Stimulated activated CD4-positive, alpha-beta T cell treated with anti-CD3 and anti-CD28 coated beads, Interleukin-1b, Interleukin-23, amount 100 ng/mL, for 4 hours (primary cell): ENCODE results near the gene FAM81A.
"Not testable (repeated sequence)": the region's sequence is repeated elsewhere in the genome, so short reads cannot be mapped to it uniquely, and the experiment has no call there.

Experiments
- DNase-seq, 2 donors: peaks; one replicate each; pipeline ENCODE4 v3.0.0-alpha.2; 2020; ENCODE audit warnings: low read depth in 2 of 2

FAM81A gene

DNA sequence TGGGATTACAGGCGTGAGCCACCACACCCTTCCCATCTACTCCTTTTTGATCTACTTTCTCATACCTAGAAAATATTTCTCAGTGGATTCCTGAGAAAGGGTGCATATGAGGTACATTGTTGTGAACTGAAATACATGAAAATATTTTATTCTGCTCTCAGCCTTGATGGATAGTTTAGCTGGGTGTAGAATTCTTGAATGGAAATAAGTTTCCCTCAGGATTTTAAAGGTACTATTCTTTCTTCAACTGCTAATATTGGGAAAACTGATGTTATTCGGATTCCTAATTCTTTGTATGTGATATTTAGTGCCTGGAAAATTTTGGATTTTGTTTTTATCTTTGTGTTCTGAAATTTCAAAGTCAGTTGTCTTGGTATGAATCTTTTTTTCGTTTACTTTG is 9.1 kb upstream of the FAM81A start:
- not testable (repeated sequence) for DNase-seq

DNA sequence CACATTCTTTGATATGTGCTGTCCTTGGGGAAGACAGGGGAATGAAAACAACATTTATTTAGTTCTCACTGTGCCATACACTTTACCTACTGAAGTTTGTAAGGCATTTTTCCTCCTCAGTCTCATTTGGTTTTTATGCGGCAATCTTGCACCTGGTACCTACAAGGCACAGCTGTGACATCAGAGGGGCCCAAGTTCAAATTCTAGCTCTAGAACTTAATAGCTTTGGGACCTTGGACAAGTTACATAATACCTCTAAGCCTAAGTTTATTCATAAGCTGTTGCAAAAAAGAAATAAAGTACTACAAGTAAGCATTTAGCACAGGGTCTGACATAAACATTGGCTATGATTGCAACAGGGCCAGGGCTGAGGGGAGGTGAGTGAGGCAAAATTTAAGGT is 5.6 kb upstream of the FAM81A start:
- no peak for DNase-seq

DNA sequence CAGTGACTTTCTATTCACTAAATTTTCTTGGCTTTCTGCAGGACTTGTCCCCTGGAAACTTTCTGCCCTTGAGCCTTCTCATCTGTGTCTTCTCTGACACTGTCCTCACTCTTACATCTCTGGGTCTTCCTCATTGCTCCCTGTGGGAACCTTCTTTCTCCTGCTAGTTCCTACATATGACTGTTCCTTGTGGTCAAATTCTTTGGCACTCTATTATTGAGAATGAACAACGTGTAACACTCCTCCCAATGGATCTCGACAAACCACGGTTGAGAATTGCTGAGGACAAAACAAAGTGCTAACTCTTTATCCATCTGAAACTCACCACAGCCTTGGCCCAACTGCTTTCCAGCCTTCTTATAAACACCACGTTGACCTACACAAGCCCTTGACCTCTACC is 3.5 kb upstream of the FAM81A start:
- DNase-seq = no peak

DNA sequence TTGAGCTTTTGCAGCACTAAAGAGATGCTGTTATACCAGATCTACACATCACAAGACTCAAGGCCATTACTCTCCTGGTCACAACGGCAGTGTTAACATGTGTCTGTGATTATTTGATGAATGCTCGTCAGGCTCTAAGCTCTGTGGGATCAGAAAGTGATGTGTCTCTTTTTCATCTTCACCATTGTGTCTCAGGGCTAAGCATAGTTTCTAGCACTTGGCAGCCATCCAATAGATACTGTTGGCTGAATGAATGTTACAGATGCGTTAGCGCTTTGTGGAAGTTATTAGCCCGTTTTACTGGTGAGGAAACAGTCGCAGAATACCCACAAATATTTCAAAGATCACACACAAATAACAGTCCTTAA is 1.2 kb upstream of the FAM81A start:
- DNase-seq = no peak

DNA sequence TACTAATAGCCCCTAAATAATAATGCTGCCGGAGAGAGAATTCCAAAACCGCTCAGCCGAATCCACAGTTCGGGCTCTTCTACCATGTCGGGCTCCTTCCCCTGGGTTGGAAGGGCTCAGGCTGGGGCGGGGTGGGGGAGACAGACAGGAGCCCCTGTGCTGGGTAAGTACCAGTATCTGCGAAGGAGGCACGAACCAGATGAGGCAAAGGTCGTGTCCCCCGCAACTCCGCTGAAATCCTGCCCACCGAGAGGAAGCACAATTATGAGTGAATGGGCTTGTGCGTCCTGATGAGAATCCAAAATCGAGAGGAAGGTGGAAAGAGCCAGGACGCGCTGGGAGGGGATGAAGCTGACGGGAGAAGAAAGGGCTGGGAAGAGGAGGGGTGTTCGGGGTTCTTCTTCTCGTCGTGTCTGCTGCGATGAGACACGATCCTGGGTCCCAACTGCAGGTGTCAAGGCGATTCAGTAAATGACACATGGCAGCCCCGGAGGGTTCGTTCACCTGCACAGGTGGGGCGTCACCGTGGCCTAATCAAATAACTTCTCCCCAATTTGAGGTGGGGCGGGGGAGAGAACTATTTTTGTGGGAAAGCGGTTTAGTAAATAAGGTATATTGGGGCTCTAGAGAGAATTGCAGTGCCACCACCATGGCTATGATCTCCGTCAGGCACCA is 707 bp upstream of the FAM81A start:
- no peak for DNase-seq

DNA sequence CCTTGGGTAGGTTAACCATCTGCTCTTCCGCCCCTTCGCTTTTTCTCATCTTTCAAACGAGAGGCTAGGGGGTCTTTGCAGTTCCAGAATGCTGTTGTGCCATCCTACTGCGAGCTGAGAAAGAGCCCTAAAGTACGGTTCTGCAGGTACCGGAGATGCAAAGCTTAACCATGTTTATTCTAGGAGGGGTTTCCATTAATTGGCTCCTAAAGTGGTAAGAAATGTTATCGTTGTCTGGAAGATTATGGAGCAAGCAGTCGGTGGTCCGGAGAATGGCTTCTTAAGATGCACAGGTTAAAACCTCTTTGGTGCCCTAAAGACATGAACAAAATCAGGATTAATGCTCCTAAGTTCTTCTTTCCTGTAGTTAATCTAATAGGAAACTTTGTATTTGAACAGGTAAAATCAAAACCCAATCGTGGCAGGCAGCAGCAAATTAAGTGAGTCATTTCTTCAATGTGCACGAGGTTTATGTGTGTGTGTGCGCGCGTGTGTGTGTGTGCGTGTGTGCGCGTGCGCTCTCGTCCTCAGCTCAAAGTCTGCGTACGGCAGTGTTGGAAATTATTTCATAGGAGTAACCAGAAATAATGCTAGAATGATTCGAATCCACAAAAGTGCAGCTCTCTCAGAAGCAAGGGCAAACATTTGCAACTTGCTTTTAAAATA is 772 bp downstream of the FAM81A start:
- no peak for DNase-seq

DNA sequence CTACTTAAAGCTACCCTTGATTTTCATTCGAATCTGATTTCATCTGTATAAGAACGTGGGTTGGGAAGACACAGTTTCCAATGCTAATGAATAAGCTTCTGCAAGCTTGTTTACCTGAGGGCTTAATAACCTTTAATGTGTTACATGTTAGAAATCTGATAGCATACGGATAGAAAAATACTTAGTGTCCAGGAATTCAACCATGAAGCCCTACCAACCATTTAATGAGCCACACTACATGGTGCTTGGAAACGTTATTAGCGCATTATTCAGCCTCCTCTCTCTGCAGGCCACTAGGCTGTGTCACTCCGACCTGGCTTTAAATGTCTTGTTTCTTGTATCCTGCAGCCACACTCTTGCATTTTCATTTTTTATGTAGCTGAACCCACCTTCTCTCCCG is 1.6 kb downstream of the FAM81A start:
- no peak for DNase-seq

DNA sequence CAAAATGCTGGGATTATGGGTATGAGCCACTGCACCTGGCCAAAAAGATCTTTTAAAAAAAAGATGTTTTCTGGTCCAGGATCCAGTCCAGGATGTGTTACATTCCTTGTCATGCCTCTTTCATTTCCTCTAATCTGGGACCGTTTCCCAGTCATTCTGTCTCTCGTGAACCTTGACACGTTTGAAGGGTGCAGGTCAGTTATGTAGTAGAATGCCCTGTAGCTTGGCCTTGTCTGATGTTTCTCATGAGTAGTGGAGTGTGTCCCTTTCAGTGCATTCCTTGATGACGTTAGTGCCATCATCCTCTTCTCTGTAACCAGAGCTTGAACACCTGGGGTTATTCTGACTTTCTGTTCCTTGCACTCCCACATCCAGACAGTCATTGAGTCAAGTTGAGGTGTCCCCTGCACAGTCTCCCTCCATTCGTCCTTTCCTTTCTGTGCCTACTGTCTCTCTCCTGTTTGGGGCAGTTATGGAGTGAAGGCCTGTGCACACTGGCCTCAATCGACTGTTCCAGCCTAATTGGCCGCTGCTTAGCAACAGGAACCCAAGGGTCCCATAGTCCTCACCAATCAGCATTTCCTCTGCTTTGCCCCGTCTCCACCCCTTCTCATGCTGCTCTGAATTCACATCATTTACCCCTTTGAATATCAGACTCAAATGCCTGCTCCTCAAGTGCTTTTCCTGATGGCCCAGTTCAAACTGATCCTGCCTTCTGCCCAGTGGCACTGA is 5.5 kb downstream of the FAM81A start:
- no peak for DNase-seq

DNA sequence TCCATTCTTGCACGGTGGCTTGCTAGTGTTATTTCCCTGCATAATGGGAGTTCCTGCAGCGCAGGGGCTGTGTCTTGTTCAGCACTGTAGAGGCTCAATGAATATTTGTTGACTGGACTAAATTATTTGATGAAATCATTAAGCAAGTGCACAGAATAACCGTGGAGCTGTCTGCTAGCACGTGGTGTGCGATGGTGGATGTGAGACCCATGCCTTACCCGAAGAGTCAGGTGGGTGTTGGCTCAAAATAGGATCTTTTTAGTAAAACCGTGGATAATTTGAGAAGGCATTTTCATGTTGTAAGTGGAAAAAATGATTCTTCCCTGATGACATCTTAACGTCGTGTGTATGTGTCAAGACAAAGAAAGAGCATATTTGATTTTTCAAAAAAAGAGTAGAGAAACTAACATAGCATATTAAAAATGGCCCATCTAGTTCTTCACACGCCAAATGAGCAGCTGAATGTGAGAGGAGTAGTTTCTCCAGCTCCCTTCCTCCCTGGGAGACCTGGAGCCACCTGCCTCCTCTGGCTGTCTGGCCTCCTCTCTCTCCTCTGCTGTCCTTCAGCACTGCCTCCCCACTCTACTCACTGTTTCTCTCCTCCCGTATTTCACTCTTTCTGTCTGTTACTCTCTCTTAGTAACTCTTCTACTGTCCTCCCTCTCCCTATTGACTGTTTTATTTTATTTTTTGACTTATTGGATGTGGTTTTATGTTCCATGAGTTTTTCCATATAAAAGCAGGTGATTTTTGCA is 6.3 kb downstream of the FAM81A start:
- no peak for DNase-seq

DNA sequence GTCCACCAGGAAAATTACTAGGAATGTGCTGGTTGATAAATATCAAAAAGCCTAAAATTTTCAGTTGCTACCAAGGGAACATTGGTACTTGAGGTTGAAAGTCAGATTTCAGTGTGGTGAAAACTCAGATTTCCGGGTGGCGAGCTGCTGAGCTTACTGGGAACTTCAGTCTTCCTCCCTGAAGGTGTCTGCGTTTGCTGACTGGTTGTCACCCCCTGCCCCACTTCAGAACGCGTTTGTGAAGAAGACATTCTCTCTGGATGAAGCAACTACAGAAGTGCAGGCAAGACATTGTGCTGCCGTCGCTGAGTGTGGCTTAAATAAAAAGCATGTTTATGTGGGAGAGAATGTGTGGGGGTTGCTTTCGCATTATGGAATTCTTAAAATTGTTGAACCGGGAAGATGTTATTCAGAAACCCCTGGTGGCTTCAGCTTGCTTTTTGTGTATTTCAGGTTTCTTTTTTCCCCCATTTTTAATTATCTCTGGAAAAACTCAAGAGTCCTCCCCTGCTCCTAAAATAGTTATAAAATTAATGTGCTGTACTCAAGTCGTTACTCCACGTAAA is 7.1 kb downstream of the FAM81A start:
- no peak for DNase-seq

DNA sequence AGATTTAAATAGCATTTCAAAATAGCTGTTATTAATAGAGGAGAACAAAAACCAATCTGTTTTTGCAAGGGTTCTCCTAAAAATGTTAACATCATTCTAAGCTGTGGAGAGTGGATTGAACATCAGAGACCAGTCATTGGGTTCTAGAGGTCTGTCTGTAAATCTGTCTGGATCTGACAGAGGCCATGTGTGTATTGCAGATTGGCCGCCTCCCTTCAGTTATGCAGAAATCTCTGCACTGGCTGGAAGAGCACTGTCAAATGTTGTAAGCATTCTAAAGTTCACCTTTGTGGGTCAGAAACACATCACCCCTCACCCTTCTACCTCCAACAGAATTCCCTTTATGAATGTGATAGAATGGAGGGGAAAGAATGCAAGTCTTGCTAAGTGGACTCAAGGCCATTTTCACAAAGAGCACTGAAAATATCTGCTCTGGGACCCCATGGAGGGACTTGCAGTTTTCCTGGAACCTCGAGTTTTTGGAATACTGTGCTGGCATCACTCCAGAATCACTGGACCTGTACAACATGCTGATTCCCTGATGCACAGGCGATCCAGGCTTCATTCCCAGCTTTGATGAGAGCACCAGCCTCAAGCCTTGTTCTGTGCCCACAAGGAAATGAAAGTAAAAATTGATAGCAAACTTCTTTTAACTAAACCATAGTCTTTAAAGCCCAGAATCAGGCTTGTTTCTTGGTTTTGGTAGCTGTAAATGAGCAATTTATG is 8.4 kb downstream of the FAM81A start:
- DNase-seq = no peak

DNA sequence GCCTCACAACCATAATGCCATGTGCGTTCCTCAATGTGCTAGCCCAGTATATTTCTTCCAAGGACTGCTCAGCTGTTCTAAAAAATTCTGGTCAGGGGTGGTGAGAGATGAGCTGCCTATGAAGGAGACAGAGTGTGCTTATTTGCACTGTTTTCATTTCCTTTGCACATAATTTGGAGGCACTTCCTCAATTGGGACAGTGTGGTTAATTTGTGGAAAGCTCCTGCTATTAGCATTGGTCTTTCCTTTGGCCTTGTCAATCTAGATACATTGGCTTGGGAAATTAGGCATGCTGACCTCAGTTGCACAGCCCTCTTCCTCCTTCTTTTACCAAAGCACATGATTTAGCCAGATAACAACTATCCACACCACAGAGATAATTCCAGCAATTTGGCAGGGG is 9.4 kb downstream of the FAM81A start:
- DNase-seq = no peak

DNA sequence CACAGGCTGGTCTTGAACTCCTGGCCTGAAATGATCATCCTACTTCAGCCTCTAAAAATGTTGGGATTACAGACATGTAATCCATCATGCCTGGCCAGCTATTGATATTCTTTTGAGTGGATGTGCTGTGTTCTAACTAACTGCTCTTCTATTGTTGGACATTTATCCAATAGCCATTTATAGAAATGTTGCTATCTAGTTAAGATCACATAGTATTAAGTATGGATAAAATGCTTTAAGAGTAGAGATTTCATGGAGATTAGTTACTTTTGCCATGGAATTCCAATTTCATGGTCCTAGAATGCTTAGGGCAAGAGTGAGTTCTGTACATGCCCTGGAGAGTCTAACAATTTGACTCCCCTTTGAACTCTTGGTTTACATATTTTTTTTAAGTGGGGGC is 10.9 kb downstream of the FAM81A start:
- DNase-seq = no peak

DNA sequence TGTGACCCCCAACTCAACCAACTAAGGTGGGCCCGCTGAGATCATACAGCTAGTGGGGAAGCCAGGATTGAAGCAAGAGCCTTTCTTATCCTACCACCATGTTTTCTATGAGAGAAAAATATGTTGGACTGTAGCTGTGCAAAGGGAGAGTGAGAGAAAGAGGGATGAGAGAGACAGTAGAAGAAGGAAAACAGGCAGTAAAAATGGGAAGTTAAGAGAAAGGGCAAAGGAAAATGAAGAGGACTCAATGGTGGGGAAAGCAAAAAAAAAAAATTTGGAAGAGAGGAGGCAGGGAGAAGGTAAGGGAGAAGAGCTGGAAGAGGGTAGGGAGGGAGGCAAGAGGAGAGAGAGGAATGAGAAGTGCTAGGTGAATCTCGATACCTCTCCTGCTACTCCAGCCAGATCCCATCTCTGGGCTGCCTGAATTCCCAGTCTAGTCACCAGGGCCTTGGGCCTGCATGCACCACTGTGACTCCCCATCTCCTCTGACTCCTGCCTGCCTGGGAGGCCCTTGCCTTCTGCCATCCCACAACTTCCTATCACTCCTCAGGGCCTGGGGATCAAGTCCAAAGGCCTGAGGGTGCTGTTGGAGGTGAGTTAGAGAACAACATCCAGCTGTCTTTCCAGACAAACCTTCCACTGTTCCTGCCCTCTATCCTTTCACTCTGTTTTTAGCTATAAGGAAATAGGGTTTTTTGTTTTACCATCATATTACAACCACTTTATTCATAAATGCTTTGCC is 15.7 kb downstream of the FAM81A start:
- DNase-seq = no peak

DNA sequence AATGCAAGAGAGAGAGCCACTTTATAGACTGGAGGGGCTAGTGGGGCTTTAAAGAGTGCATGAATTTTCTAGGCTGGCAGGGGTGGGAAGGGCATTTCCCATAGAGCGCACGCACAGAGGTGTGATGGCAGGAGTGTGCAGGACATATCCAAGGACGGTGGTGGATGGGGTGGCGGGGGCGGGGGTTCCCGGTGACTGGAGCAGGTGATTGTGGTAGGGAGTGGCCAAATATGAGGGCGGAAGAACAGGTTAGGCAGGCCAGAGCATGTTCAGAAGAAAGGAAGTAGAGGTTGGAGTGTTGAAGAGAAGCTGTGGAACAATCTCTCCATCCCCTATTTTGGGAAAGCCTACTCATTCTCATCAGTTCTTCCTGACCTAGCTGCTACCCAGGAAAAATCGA is 18.1 kb downstream of the FAM81A start:
- DNase-seq = no peak

DNA sequence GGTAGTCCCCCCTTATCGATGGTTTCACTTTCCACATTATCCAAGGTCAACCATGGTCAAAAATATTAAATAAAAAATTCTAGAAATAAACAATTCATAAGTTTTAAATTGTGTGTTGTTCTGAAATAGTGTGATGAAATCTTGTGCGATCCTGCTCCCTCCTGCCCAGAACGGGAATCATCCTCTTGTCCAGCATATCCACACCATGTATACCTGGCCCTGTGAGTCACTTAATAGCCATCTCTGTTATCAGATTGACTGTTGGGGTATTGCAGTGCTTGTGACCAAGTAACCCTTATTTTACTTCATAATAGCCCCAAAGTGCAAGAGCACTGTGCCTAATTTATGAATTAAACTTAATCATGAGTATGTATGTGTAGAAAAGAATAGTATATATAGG is 19.1 kb downstream of the FAM81A start:
- no peak for DNase-seq

DNA sequence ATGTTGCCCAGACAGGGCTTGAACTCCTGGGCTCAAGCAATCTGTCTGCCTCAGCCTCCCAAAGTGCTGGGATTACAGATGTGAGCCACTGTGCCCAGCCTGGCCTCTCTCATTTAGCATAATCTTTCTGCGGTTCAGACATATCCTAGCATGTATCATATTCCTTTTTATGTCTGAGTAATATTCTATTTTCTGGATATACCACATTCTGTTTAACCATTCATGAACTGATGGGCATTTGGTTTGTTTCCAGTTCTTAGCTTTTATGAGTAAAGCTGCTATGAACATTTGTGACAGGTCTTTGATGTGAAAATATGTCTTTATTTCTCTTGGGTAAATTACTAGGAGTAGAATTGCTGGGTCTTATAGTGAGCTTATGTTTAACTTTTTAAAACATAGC is 23.5 kb downstream of the FAM81A start:
- DNase-seq = no peak

DNA sequence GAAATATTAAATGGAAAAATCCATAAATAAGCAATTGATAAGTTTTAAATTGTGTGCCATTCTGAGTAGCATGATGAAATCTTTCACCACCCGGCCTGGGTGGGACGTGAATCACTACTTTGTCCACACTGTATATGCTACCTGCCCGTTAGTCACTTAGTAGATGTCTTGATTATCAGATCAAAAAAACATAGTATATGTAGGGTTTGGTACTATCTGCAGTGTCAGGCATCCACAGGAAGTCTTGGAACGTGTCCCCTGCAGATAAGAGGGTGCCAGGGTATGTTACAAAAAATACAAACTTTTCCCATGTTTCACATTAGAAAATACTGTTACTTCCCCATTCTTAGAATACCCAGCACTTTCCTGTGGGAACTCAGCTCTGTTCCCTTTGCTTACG is 35.2 kb downstream of the FAM81A start:
- DNase-seq = no peak

DNA sequence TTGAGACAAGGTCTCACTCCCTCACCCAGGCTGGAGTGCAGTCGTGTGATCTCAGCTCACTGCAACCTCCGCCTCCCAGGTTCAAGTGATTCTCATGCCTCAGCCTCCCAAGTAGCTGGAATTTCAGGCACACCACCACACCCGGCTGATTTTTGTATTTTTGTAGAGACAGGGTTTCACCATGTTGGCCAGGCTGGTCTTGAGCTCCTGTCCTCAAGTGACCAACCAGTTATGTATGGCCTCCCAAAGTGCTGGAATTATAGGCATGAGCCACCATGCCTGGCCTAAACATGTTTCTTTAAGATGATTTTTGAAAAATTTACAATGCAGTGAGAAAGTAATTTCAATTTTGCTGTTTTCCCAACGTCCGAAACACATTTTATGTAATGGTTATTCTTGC is 37.2 kb downstream of the FAM81A start:
- DNase-seq = not testable (repeated sequence)

DNA sequence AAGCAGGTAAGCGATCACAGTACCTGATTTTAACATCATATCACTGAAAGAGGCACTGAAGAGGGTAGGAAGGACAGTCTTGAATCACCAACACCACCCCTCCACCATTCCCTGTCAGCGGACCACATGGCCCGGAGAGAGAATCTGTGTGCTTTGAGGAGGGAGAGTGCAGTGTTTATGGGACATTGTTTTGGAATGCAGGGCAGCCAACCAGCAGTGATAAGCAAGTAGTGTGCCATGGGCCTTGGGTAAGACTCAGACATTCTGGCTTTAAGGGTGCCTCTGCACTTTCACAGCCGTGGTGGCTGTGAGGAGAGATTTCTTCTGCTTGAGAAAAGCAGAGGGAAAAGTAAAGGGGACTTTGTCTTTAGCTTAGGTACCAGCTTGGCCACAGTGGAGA is 46.4 kb downstream of the FAM81A start:
- DNase-seq = no peak

DNA sequence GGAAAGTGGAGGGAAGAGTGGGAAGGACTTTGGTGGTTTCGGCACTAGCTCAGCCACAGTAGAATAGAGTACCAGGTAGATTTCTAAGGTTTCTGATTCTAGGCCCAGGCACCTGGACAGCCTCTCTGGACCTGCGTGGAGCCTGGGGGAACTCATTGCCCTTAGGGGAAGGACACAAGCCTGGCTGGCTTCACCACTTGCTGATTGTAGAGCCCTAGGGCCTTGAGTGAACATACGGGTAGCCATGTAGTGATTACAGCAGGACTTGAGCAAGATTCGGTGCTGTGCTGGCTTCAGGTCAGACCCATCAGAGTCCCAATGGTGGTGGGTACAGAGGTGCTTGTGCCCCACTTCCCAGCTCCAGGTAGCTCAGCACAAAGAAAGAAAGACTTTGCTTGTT is 47.0 kb downstream of the FAM81A start:
- no peak for DNase-seq
